Chondrocyte (in vitro differentiated cells): ENCODE measurements around the gene RBM6. TPM values are rescaled to one million over a fixed set of nuclear protein-coding genes. Genes with fewer than 3 reads are reported as not detected.

Experiments used
- DNase-seq: peaks from one replicate; pipeline ENCODE4 v3.0.0; 2021; ENCODE audit warnings: mixed read lengths, low spot score
- H3K27ac Mint-ChIP-seq: one replicate; pipeline ENCODE4 v1.8.0; 2021; ENCODE audit warnings: mild to moderate bottlenecking, moderate library complexity, mixed read lengths; ENCODE audit not compliant: unreplicated experiment
- H3K27me3 Mint-ChIP-seq: 2 replicates; pipeline ENCODE4 v1.8.0; 2021; ENCODE audit warnings: low read depth, mixed read lengths
- H3K36me3 Mint-ChIP-seq: 2 replicates; pipeline ENCODE4 v1.8.0; 2021; ENCODE audit warnings: low read depth, mixed read lengths
- H3K4me1 Mint-ChIP-seq: 2 replicates; pipeline ENCODE4 v1.8.0; 2021; ENCODE audit warnings: low read depth, mild to moderate bottlenecking, mixed read lengths
- H3K4me3 Mint-ChIP-seq: one replicate; pipeline ENCODE4 v1.8.0; 2021; ENCODE audit warnings: mild to moderate bottlenecking, moderate library complexity, mixed read lengths; ENCODE audit not compliant: unreplicated experiment
- H3K9me3 Mint-ChIP-seq: 2 replicates; pipeline ENCODE4 v1.8.0; 2021; ENCODE audit warnings: low read depth, mixed read lengths
- CTCF ChIP-seq: fragments of 200-600 bp; sonication (generic); IDR thresholded peaks from 2 replicates; pipeline ENCODE4 v1.5.0; 2021; ENCODE audit warnings: antibody characterized with exemption, mild to moderate bottlenecking, moderate library complexity
- total RNA-seq: library from RNA; stranded (reverse); gene quantifications from 3 replicates; pipeline ENCODE4 v1.2.1, GENCODE V29; 2021

RBM6 gene
- total RNA-seq, 1 donor from 2014 or later = 57.1 TPM

- peaks cover 19% of the 10 kb centered on the region for H3K4me1 Mint-ChIP-seq
- peaks cover 1% of the 10 kb centered on the region for H3K36me3 Mint-ChIP-seq
- DNase-seq = no peak
- no peaks in the 10 kb centered on the region for H3K9me3 Mint-ChIP-seq
- TF ChIP-seq CTCF = no peak
- H3K27me3 Mint-ChIP-seq = no peaks in the 10 kb centered on the region
- no peak overlapping the region for H3K27ac Mint-ChIP-seq
- H3K4me3 Mint-ChIP-seq = no peak overlapping the region
Observed at GRCh38 chr3:49924683-49925082, 15.3 kb upstream of the RBM6 start.

- no peak for DNase-seq
- TF ChIP-seq CTCF = no peak
Observed at GRCh38 chr3:49925485-49925884, 14.5 kb upstream of the RBM6 start.

GRCh38 chr3:49926117-49926728 is 13.7 kb upstream of the RBM6 start:
- H3K9me3 Mint-ChIP-seq = no peaks in the 10 kb centered on the region
- H3K4me1 Mint-ChIP-seq = peaks cover 24% of the 10 kb centered on the region
- H3K27me3 Mint-ChIP-seq = no peaks in the 10 kb centered on the region
- H3K36me3 Mint-ChIP-seq = no peaks in the 10 kb centered on the region
- H3K4me3 Mint-ChIP-seq = no peak overlapping the region
- DNase-seq = no peak
- H3K27ac Mint-ChIP-seq = no peak overlapping the region
- TF ChIP-seq CTCF = no peak

More at GRCh38 chr3:49925485-49925884, 14.5 kb upstream of the RBM6 start:
- Mint-ChIP-seq H3K27me3 (no peaks in the 10 kb centered on the region), H3K27ac (no peak overlapping the region), H3K4me1 (peaks cover 24% of the 10 kb centered on the region), H3K4me3 (no peak overlapping the region), H3K9me3 (no peaks in the 10 kb centered on the region), H3K36me3 (no peaks in the 10 kb centered on the region)

GRCh38 chr3:49927798-49928197 is 12.2 kb upstream of the RBM6 start:
- Mint-ChIP-seq H3K9me3 (no peaks in the 10 kb centered on the region), H3K27ac (no peak overlapping the region), H3K27me3 (no peaks in the 10 kb centered on the region), H3K4me1 (peaks cover 24% of the 10 kb centered on the region), H3K4me3 (no peak overlapping the region), H3K36me3 (no peaks in the 10 kb centered on the region)
- no peak for DNase-seq
- no peak for TF ChIP-seq CTCF

- no peak for TF ChIP-seq CTCF
- DNase-seq = no peak
- Mint-ChIP-seq H3K4me3 (peak overlapping the region; percentile 83), H3K36me3 (no peaks in the 10 kb centered on the region), H3K27ac (peak overlapping the region; percentile 54), H3K4me1 (peaks cover 24% of the 10 kb centered on the region), H3K9me3 (no peaks in the 10 kb centered on the region), H3K27me3 (no peaks in the 10 kb centered on the region)
Observed at GRCh38 chr3:49928481-49929017, 11.4 kb upstream of the RBM6 start.
